Measurements from ENCODE around the gene MOGAT2.
"Not testable (repeated sequence)": the region's sequence is repeated elsewhere in the genome, so short reads cannot be mapped to it uniquely, and the experiment has no call there.

Gene MOGAT2

GRCh38 chr11:75717608-75718418 is at the start of gene MOGAT2:
TSS of gene MOGAT2 (plus strand) at chr11:75717838. CDS start at chr11:75717889, 51 bp downstream.
- DNase-seq: no peak

DNA sequence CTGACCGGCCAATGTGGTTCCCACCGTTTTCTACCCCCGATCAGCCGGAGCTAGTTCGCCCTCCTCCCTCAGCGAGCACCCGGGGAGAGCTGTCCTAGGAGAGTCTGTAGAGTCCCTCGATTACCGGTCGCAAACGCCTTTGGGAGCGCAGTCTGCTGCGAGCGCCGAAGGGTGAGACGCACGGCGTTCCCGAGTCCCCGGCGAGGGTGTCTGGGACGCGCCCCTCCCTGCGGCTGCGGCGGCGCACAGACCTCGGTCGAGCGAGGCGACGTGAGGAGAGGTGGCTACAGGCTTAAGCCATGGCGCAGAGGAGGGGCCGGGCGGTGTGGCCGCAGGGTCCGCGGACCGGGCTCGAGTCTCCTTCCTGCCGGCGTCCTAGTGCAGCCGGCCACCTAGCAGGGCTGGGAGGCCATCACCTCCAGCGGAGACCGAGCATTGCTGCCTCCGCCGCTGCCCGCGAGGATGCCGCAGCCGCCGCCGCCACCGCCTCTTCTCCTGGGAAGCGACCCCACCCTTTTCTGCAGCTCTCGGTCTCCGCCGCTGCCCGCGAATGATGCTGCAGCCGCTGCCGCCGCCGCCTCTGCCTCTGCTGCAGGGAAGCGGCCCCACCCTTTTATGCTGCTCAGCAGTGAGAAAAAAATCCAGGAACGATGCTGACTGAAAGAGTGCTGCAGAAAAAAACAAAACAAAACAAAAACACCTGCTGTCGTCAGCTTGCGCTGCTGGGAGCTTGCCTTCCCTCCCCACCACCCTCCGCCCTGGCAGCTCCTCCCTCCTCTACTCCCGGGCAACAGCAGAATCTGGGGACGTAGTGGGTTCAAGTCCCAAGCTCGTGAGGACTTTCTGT is 49.0 kb upstream of the MOGAT2 start, which contains the start of gene MAP6:
Gene MAP6, minus strand, starts transcription at position 588 of the 847 bp plus-strand sequence. CDS start 669 bp downstream, outside the sequence.
- DNase-seq: peak; percentile 40

DNA sequence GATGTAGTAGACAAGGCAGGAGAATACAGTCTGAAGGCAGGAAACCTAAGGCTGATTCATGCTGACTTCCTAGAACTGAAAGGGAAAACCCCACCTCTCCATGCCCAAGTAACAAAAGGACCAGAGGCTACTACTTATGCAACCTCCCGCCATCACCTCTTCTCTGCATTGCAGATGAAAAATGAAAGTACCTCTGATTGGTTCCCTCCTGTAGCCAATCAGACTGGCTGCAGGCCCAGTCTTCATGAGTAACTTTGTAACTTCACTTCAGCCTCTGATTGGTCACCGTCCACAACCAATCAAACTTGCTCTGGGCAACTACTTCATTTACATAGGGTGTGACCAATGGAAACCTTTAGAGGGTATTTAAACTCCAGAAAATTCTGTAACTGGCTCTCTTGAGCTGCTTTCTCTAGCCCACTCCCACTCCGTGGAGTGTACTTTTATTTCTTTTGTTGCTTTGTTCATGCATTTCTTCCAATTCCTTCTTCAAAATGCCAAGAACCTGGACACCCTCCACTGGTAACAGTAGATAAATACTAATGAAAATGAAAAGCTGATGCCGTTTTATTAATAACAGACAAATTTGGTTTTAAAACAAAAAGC is 43.6 kb upstream of the MOGAT2 start:
- DNase-seq: peak; percentile 49

- DNase-seq: no peak
These were observed 40.4 kb upstream of the MOGAT2 start for GRCh38 chr11:75677275-75677674.

DNA sequence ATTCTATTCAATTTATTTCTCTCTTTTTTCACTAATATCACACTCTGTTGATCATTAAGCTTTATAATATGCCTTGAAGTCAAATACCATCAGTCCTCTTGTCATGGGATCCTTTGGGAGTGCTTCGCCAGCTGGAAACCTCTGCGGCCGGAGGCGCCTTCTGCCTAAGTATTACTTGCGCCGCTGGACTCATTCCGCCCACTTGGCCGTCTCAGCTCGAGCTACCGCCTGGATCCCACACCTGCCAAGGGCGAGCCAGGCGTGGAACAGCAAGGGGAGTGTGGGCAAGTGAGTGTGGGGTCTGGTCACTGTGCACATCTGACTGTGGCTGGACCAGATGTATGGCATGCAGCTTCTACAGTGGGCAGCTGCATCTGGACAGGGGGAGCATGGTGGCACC is 39.7 kb upstream of the MOGAT2 start:
- no peak for DNase-seq

- no peak for DNase-seq
These were observed 38.9 kb upstream of the MOGAT2 start for GRCh38 chr11:75678620-75679259.

- DNase-seq: no peak
These were observed 38.1 kb upstream of the MOGAT2 start for GRCh38 chr11:75679566-75679965.

GRCh38 chr11:75683856-75684255 is 33.8 kb upstream of the MOGAT2 start:
- not testable (repeated sequence) for DNase-seq

DNA sequence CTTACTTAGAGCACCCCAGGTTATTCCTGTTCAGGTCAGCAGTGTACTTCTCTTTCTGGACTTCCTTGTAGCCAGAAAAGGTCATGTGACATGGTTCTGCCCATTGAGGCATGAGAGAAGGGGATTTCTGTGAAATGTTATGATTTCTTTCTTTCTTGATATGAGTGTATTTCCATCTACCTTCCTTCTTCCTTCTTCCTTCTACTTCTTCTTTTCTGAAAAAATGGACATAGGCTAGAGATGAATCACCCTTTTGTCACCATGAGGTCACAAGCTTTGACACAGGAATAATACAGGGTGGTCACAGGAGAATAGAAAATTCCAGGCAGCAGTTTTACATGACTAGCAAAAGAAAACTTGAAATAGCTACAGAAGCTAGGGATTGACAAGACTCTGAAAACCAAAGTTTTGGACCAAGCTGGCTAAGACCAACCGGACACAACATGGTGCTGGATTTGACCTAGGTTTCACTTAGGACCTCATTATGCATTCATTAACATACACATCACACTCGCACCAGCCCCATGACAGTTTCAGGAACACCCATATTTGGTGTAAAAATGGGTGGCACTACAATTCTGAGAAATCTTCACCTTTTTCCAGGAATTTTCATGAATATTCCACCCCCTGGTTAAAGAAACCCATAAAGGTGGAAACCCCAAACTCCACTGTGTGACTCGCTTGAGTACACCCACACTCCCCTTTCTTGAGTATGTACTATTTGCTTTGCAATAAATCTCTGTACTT is 27.6 kb upstream of the MOGAT2 start:
- no peak for DNase-seq

GRCh38 chr11:75691804-75692203 is 25.8 kb upstream of the MOGAT2 start:
- no peak for DNase-seq

GRCh38 chr11:75697906-75698581 is 19.6 kb upstream of the MOGAT2 start:
- DNase-seq: no peak

DNA sequence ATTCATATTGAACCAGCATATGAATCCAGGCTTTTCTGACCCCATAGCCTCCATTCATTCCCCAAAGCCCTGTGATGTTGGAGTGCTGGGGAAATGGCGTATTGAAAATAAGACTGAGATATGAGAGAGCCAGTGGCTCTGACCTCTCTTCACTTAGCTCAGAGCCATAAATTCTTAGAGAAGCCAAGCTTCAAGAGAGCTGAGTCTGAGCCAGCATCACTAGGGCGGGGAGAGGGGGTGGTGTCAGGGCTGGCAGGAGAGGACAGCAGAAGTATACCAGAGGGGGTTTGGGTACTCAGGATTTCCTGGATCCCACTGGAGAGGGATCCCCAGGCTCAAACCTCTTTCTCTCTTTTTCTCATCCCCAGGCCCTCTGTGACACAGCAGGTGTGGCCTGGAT is 16.7 kb upstream of the MOGAT2 start:
- no peak for DNase-seq

DNA sequence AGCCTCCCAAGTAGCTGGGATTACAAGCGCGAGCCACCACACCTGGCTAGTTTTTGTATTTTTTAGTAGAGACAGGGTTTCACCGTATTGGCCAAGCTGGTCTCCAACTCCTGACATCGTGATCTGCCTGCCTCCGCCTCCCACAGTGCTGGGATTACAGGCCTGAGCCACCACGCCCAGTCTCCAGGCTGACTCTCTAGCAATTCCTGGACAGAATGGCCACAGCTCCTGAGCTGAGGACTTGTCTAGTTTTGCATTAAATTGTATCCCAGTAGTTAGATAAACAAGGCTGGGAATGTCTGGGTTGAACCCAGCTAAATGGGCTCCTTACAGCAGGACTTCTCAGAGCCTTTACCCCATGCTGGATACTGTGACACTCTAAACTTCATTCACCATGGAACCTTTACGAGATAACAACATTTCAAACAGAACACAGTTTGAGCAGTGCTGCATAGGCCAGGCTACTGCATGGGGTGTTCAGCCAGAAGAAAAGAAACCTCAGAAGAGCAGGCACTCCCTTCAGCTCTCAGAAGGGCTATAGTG is 13.9 kb upstream of the MOGAT2 start:
- DNase-seq: no peak

GRCh38 chr11:75705541-75705940 is 12.1 kb upstream of the MOGAT2 start:
- no peak for DNase-seq

DNA sequence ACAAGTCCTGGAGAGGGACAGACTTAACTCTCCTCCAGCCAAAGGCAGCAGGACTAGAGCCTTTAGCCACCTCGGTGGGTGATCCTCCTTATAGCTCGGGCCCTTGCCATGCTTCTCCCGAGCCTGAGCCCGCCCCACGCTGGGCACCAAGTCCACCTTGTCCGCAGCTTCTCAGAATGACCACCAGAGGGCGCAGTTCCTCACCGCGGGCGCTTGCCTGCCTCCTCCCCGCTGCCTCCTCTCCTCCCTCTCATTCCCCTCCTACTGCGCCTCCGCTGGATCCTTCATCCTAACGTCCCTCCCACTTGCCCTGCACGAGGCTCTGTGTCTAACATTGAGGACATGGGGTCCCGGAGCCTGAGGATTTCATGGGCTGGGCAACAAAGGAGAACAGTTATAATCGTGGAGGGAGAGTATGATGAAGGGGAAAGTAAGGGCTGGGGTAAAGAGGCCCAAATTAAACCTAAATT is 11.3 kb upstream of the MOGAT2 start:
- peak; percentile 78 for DNase-seq

DNA sequence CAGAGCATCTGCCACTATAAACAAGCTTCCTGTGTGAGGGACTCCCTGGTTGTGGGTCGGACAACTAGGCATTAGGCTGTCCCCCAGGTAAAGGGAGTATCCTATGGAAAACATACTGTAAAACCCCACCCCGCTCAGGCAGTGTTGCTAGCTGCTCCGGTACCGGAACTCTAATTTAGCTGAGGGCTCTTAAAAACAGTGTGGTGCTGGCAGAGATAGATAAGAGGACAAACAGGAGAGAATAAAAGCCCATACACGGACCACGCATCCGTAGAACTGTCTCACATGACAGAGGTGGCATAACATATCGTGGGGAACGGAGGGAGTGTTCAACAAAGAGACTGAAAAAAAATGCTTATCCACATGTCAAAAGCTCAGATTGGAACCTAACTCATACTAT is 3.4 kb upstream of the MOGAT2 start:
- DNase-seq: peak; percentile 9

GRCh38 chr11:75715688-75716087 is 1.9 kb upstream of the MOGAT2 start:
- no peak for DNase-seq

- no peak for DNase-seq
These were observed 979 bp upstream of the MOGAT2 start for GRCh38 chr11:75716659-75717058.

DNA sequence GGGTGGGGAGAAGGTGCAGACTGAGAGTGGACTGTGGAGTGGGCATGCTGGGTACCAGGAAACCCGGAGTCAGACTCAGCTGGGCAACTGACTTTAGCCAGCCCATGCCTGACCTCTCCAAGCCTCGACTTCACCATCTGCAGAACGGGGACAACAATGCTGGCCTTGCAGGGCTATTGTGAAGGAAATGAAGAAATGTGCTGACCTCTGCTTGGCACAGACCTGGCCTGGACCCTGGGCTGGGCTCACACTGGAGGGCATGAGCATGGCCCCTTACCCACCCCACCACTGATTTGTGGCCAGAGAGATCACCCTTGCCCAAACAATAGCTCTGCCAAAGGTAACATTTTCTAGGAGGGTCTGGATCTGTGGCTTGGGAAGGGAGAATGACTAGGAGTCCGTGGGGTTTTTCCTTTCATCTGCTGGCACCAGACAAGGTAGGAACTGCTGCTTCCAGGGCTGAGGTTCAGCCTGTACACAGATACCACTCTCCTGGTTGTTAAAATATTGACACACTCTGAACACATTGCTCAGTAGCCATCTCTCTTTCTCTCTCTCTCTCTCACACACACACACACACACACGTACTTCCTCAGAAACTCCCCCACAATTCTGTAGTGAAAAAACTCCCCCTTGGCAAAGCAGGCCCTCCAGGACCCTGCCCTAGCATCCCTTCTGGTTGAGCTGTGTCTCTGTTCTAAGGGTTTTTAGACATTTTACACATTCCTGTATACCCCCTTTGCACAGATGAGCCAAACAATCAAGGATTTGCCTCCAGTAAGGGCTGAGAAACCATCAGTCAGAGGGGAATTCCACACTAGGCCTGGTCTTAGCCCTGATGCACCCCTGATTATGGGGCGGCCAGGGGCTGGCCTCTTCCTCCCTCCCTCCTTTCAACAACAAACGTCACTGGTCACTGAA is 1.0 kb downstream of the MOGAT2 start:
- peak; percentile 19 for DNase-seq

All from stimulated activated CD8-positive, alpha-beta memory T cell treated with anti-CD3 and anti-CD28 coated beads, Interleukin-4, amount 100 ng/mL, for 48 hours (primary cell).